SK-N-SH (cell line): Measurements from ENCODE around the gene DZIP1. TPM values are rescaled to one million over a fixed set of nuclear protein-coding genes. Genes with fewer than 3 reads are reported as not detected.

Source experiments
- CTCF ChIA-PET: fragments of 300-600, 350-600 bp; formaldehyde crosslinking; extraction: SDS; loops from one replicate; lab custom pipeline; 2021; lab: Yijun Ruan, JAX
- POLR2A ChIA-PET: fragments of 350-600 bp; sonication (Branson Sonifier 250); formaldehyde crosslinking; extraction: SDS; loops from one replicate; lab custom pipeline; 2020; ENCODE audit warnings: antibody characterized with exemption, inconsistent platforms; lab: Yijun Ruan, JAX
- DNase-seq: peaks from one replicate; pipeline ENCODE4 v3.0.0; 2012
- H2AFZ ChIP-seq: fragments of 200-600 bp; sonication (generic); 2 replicates; pipeline ENCODE4 v1.8.1; 2016; ENCODE audit warnings: antibody characterized with exemption, mild to moderate bottlenecking, low read depth
- H3F3A ChIP-seq: fragments of 200-600 bp; sonication (generic); replicated peaks from 2 replicates; pipeline ENCODE3; 2016; ENCODE audit warnings: antibody characterized with exemption, mild to moderate bottlenecking; ENCODE audit not compliant: insufficient read depth
- H3K27ac ChIP-seq, 2 experiments: fragments of 200-500 bp in 1 of 2; fragments of 200-600 bp in 1 of 2; sonication (Bioruptor generic) in 1 of 2; sonication (generic), shearing (Covaris generic) in 1 of 2; 2 replicates each; pipeline versions ENCODE4 v1.5.1 to v1.6.1; 2014 to 2016; ENCODE audit warnings: low read depth in 2 of 2, inconsistent platforms in 1 of 2, low read length in 1 of 2, mild to moderate bottlenecking in 1 of 2, mixed read lengths in 1 of 2
- H3K27me3 ChIP-seq: fragments of 200-600 bp; sonication (generic), shearing (Covaris generic); 2 replicates; pipeline ENCODE4 v1.6.1; 2016; ENCODE audit warnings: mixed run types; ENCODE audit not compliant: insufficient read depth
- H3K36me3 ChIP-seq, 2 experiments: fragments of 200-500 bp in 1 of 2; fragments of 200-600 bp in 1 of 2; sonication (Bioruptor generic) in 1 of 2; sonication (generic) in 1 of 2; replicated peaks in 1 of 2; 2 replicates each; pipeline versions ENCODE3 to v1.5.1; 2014 to 2016; ENCODE audit warnings: low read length in 1 of 2, mild to moderate bottlenecking in 1 of 2; ENCODE audit not compliant: insufficient read depth in 2 of 2, control insufficient read depth in 1 of 2
- H3K4me1 ChIP-seq, 2 experiments: fragments of 200-500 bp in 1 of 2; fragments of 200-600 bp in 1 of 2; sonication (Bioruptor generic) in 1 of 2; sonication (generic), shearing (Covaris generic) in 1 of 2; 2 replicates each; pipeline versions ENCODE4 v1.5.1 to v1.6.1; 2014 to 2016; ENCODE audit warnings: low read depth in 1 of 2, low read length in 1 of 2, mixed run types in 1 of 2; ENCODE audit not compliant: insufficient read depth in 2 of 2, control insufficient read depth in 1 of 2
- H3K4me2 ChIP-seq: fragments of 200-600 bp; sonication (generic), shearing (Covaris generic); 2 replicates; pipeline ENCODE4 v1.6.1; 2017; ENCODE audit warnings: mixed run types
- H3K4me3 ChIP-seq, 2 experiments: fragments of 200-500 bp in 1 of 2; fragments of 200-600 bp in 1 of 2; sonication (Bioruptor generic) in 1 of 2; sonication (generic), shearing (Covaris generic) in 1 of 2; 2 replicates each; pipeline versions ENCODE4 v1.5.1 to v1.8.1; 2014 to 2016; ENCODE audit warnings: low read depth in 2 of 2, inconsistent platforms in 1 of 2, low read length in 1 of 2, mild to moderate bottlenecking in 1 of 2, mixed read lengths in 1 of 2, moderate library complexity in 1 of 2
- H3K79me2 ChIP-seq: fragments of 200-600 bp; sonication (generic); 2 replicates; pipeline ENCODE4 v1.8.1; 2017; ENCODE audit warnings: mild to moderate bottlenecking; ENCODE audit not compliant: insufficient read depth
- H3K9ac ChIP-seq: fragments of 200-600 bp; sonication (generic); 2 replicates; pipeline ENCODE4 v1.6.1; 2017; ENCODE audit warnings: mixed run types
- H3K9me2 ChIP-seq: fragments of 200-600 bp; sonication (generic); 2 replicates; pipeline ENCODE4 v1.6.1; 2017; ENCODE audit warnings: mixed run types
- H3K9me3 ChIP-seq: fragments of 200-600 bp; sonication (generic); 2 replicates; pipeline ENCODE4 v1.6.1; 2017; ENCODE audit warnings: mixed run types, mild to moderate bottlenecking, moderate library complexity
- H4K20me1 ChIP-seq: fragments of 200-600 bp; sonication (generic); 2 replicates; pipeline ENCODE4 v1.6.1; 2017; ENCODE audit warnings: mild to moderate bottlenecking, mixed run types; ENCODE audit not compliant: insufficient read depth
- ELF1 ChIP-seq: IDR thresholded peaks from 2 replicates; pipeline ENCODE4 v1.4.0; 2012
- FOSL2 ChIP-seq: IDR thresholded peaks from 2 replicates; pipeline ENCODE4 v1.4.0; 2012; ENCODE audit warnings: low read depth, mild to moderate bottlenecking, moderate library complexity, borderline replicate concordance
- GABPA ChIP-seq: IDR thresholded peaks from 2 replicates; pipeline ENCODE4 v1.4.0; 2012; ENCODE audit warnings: low read depth, mild to moderate bottlenecking
- GATA2 ChIP-seq: sonication (generic); formaldehyde crosslinking; IDR thresholded peaks from 2 replicates; pipeline ENCODE4 v1.5.0; 2020; ENCODE audit warnings: mild to moderate bottlenecking, missing genetic modification reagents
- IRF3 ChIP-seq: fragments of 150-350 bp; IDR thresholded peaks from 2 replicates; pipeline ENCODE4 v1.6.1; 2016; ENCODE audit warnings: mild to moderate bottlenecking, low read depth, low read length
- MAX ChIP-seq: IDR thresholded peaks from 2 replicates; pipeline ENCODE4 v1.4.0; 2012; ENCODE audit warnings: low read depth
- PBX3 ChIP-seq: IDR thresholded peaks from 2 replicates; pipeline ENCODE4; 2012
- RCOR1 ChIP-seq: fragments of 150-350 bp; IDR thresholded peaks from 2 replicates; pipeline ENCODE4 v1.6.1; 2017; ENCODE audit warnings: antibody characterized with exemption, low read length
- SIN3A ChIP-seq: IDR thresholded peaks from 2 replicates; pipeline ENCODE4 v1.6.1; 2012; ENCODE audit warnings: low read depth, mild to moderate bottlenecking, low read length, moderate library complexity, borderline replicate concordance
- SMC3 ChIP-seq: IDR thresholded peaks from 2 replicates; pipeline ENCODE4 v1.6.1; 2012; ENCODE audit warnings: low read depth, low read length, improper control_type of control experiment
- TCF12 ChIP-seq: IDR thresholded peaks from 2 replicates; pipeline ENCODE4 v1.4.0; 2012
- TEAD4 ChIP-seq: IDR thresholded peaks from 2 replicates; pipeline ENCODE4 v1.4.0; 2012; ENCODE audit warnings: mild to moderate bottlenecking, borderline replicate concordance; ENCODE audit not compliant: insufficient read depth
- USF2 ChIP-seq: fragments of 150-350 bp; IDR thresholded peaks from 2 replicates; pipeline ENCODE4 v1.6.1; 2017; ENCODE audit warnings: antibody characterized with exemption, low read length, low read depth, borderline replicate concordance
- YY1 ChIP-seq: IDR thresholded peaks from 2 replicates; pipeline ENCODE4 v1.4.0; 2012; ENCODE audit warnings: low read depth, mild to moderate bottlenecking
- ZBTB33 ChIP-seq: IDR thresholded peaks from 2 replicates; pipeline ENCODE4 v1.4.0; 2012; ENCODE audit warnings: low read depth, borderline replicate concordance
- WGBS: methylation state at CpG from one replicate; pipeline ENCODE4 v1.1.6; 2017; ENCODE audit warnings: low lambda C conversion rate; 5-methylcytosine and 5-hydroxymethylcytosine counted together
- polyA plus RNA-seq, 3 experiments: library from polyadenylated mRNA; depleted of rRNA; stranded (reverse); fragments of >200 nt; gene quantifications; 2 replicates each; pipeline ENCODE4 v1.2.3, GENCODE V29; 2012

DZIP1 gene
- polyA plus RNA-seq, 1 of the 3 experiments (the other 2 are of a cell fraction), result 15.0 TPM

- Histone ChIP-seq H2AFZ (no peak overlapping the region), H3K27ac (no peak overlapping the region), H3K79me2 (no peaks in the 10 kb centered on the region), H3K4me3 (no peak overlapping the region), H3K9me2 (no peaks in the 10 kb centered on the region), H3K9ac (no peak overlapping the region), H3K9me3 (no peaks in the 10 kb centered on the region), H3F3A (peaks cover 5% of the 10 kb centered on the region), H3K4me1 (peaks cover 5 to 6% of the 10 kb centered on the region in 2 experiments; a peak in 2 of 4 replicates), H4K20me1 (no peaks in the 10 kb centered on the region), H3K4me2 (no peak overlapping the region)
- POLR2A ChIA-PET, result no interaction called here
- CTCF ChIA-PET, result interaction anchor here (1.4 to 1.8 kb wide), 2 partner anchors 15 to 225 kb away, joined by 4 to 8 read pairs; no protein-coding TSS in a partner anchor
- no peak for DNase-seq
- 95% methylated on average over 6 of the region's 6 CpGs for WGBS
- TF ChIP-seq ZBTB33 (no peak), FOSL2 (no peak), TCF12 (no peak), RCOR1 (no peak), SIN3A (no peak), GABPA (no peak), ELF1 (no peak), TEAD4 (no peak), GATA2 (CRISPR knock-in tag) (no peak), IRF3 (no peak), USF2 (no peak), MAX (no peak), SMC3 (no peak), PBX3 (no peak), YY1 (no peak)
- TF ChIP-seq, all 33 proteins: peak for 0
- H3K36me3 ChIP-seq, result peaks cover 35 to 72% of the 10 kb centered on the region in 2 experiments
- H3K27me3 ChIP-seq, result no peaks in the 10 kb centered on the region
Measured at GRCh38 chr13:95608640-95609323, 35.7 kb downstream of the DZIP1 start.
